Renal cortex interstitium (tissue), 3 donors: ENCODE results near the gene FRMD3. TPM values are rescaled to one million over a fixed set of nuclear protein-coding genes. Genes with fewer than 3 reads are reported as not detected.

Experiments
- polyA plus RNA-seq, 3 donors: library from polyadenylated mRNA; unstranded; fragments of 120-200 nt; gene quantifications; one replicate each; pipeline ENCODE4 v1.2.1, GENCODE V29; 2013; ENCODE audit not compliant: insufficient read length in 3 of 3

Gene FRMD3
- polyA plus RNA-seq, 3 donors = 16.8 to 23.3 (median 21.8) TPM

Other genes with a start within 250 kb of the FRMD3 start
- gene IDNK, start 84.7 kb upstream of the FRMD3 start, polyA plus RNA-seq = 10 to 100 TPM; 11.3 to 14.4 (median 13.5) TPM
- 100 to 1,000 TPM; 112 to 119 (median 116) TPM for gene UBQLN1, start 169.6 kb upstream of the FRMD3 start, polyA plus RNA-seq